Esophagus squamous epithelium (tissue), 5 donors: ENCODE data around the gene INPP5E. TPM values are rescaled to one million over a fixed set of nuclear protein-coding genes. Genes with fewer than 3 reads are reported as not detected.

Experiments used
- DNase-seq: peaks from one replicate; lab custom pipeline; 2025; lab: John Stamatoyannopoulos, UW
- H3K27ac ChIP-seq, 4 donors: fragments of 200-600 bp; sonication (generic); one replicate each; pipeline ENCODE4 v1.5.1; 2016 to 2019; ENCODE audit warnings: mild to moderate bottlenecking in 1 of 4
- H3K27me3 ChIP-seq, 4 donors: fragments of 200-600 bp; sonication (generic); 1 replicate in 3 of 4; 2 replicates in 1 of 4; pipeline versions ENCODE4 v1.5.1 to v1.6.0; 2017 to 2021; ENCODE audit warnings: antibody characterized with exemption in 1 of 4
- H3K36me3 ChIP-seq, 3 donors: fragments of 200-600 bp; sonication (generic); one replicate each; pipeline ENCODE4 v1.5.1; 2016 to 2019
- H3K4me1 ChIP-seq, 3 donors: fragments of 200-600 bp; sonication (generic); one replicate each; pipeline ENCODE4 v1.5.1; 2017 to 2019
- H3K4me3 ChIP-seq, 4 donors: fragments of 200-600 bp; sonication (generic); 1 replicate in 3 of 4; 2 replicates in 1 of 4; pipeline ENCODE4 v1.5.1; 2016 to 2019; ENCODE audit warnings: mild to moderate bottlenecking in 2 of 4, moderate library complexity in 1 of 4
- H3K9me3 ChIP-seq, 3 donors: fragments of 200-600 bp; sonication (generic); one replicate each; pipeline ENCODE4 v1.5.1; 2016 to 2019
- CTCF ChIP-seq, 6 experiments: fragments of 450-650 bp in 4 of 6; fragments of 200-600 bp in 2 of 6; sonication (generic) in 2 of 6; IDR thresholded peaks; one replicate each; pipeline ENCODE4 v1.5.1; 2016 to 2019; ENCODE audit warnings: antibody characterized with exemption in 6 of 6, mild to moderate bottlenecking in 4 of 6, moderate library complexity in 4 of 6
- POLR2A ChIP-seq, 4 donors: fragments of 450-650 bp; IDR thresholded peaks; one replicate each; pipeline ENCODE4 v1.6.1; 2017; ENCODE audit warnings: antibody characterized with exemption in 4 of 4, mild to moderate bottlenecking in 4 of 4, moderate library complexity in 3 of 4
- WGBS, 2 donors: methylation state at CpG; one replicate each; pipeline ENCODE4 v1.1.5; 2018; 5-methylcytosine and 5-hydroxymethylcytosine counted together
- intact Hi-C: fragments of 100-400 bp; cut with DNase I; formaldehyde crosslinking; loops from one replicate; pipeline ENCODE4 v1.15.0; 2022
- total RNA-seq, 4 donors: library from RNA; depleted of rRNA; stranded (reverse); fragments of >200 nt; gene quantifications; one replicate each; pipeline ENCODE4 v1.1.0, GENCODE V29; 2016
- donor health status: DM: yes; HTN: yes; CAD: no.

Gene INPP5E
- total RNA-seq, 4 donors from 2014 or later = 6.2 to 7.8 (median 7.5) TPM

DNA sequence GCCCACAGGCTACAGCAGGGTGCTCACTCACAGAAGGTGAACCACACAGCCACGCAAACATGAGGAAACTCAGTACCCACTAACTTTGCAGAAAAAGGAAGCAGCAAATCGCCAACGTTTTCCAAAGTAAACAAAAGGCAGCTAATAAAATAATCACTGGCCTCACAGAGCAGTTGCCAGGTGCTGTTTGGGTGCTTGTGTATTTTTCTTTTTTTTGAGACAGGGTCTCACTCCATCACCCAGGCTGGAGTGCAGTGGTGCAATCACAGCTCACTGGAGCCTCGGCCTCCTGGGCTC, 43.5 kb downstream of the INPP5E start:
- Histone ChIP-seq H3K27ac (no peak overlapping the region), H3K4me1 (peaks cover 15 to 24% (median 16%) of the 10 kb centered on the region in 3 donors), H3K36me3 (peaks cover 23 to 71% (median 43%) of the 10 kb centered on the region in 3 donors), H3K27me3 (no peaks in the 10 kb centered on the region), H3K9me3 (no peaks in the 10 kb centered on the region), H3K4me3 (no peak overlapping the region)
- intact Hi-C loops = no loop called here
- no peak for TF ChIP-seq CTCF (IDR thresholded peaks at IDR 0.05)
- no peak for TF ChIP-seq POLR2A (IDR thresholded peaks at IDR 0.05)
- 65 to 75% methylated on average over 4 of the region's 4 CpGs for WGBS, 2 donors
- DNase-seq = no peak

DNA sequence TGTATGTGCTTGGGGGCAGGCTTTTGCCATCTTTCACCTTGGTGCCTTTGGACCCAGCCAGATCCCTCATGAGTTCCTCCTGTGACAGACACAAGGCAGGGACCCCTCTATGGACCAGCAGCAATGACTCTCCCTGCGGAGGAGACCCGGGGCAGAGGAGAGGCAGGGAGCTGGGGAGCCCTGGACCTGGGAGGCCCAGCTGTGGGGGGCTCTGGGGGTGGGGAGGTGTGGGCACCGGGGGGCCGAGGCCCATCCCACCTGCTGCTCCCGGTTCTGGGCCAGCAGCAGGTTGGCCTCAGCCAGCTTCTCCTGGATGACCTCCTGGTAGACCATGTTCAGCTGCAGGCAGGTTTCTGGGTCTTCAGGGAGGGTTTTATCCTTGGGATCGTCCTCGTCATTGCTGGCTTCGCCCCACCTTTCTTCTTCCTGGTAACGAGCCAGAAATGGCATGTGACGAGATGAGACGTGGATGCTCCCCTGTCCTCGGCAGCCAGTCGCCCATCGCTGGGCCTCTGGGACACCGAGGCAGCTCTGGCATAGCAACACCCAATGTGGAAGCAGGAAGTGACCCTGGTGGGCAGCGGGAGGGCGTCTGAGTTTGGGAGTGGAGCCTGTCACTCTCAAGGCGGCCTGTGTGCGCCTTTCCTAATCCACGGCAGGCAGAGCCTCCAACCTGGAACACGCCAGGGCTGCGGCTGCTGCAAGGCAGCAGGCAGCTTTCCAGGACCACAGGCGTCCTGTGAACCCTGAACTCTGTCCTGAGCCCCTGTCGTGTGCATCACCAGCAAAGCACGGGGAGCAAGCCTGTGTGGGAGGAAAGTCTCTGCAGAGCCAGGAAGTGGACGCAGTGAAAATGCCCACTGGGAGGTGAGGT, 44.1 kb downstream of the INPP5E start:
- no peak overlapping the region for H3K27ac ChIP-seq
- TF ChIP-seq CTCF (IDR thresholded peaks at IDR 0.05) = no peak
- TF ChIP-seq POLR2A (IDR thresholded peaks at IDR 0.05) = no peak
- intact Hi-C loops = no loop called here
- H3K27me3 ChIP-seq = no peaks in the 10 kb centered on the region
- DNase-seq = no peak
- H3K9me3 ChIP-seq = no peaks in the 10 kb centered on the region
- H3K4me3 ChIP-seq = no peak overlapping the region
- H3K4me1 ChIP-seq = peaks cover 12 to 20% (median 14%) of the 10 kb centered on the region in 3 donors
- WGBS, 2 donors = 96 to 100% methylated on average over 1 to 8 of the region's 26 CpGs
- peaks cover 23 to 76% (median 43%) of the 10 kb centered on the region in 3 donors for H3K36me3 ChIP-seq

GRCh38 chr9:136395020-136395340, 44.7 kb downstream of the INPP5E start:
- H3K4me1 ChIP-seq = peaks cover 7 to 15% (median 11%) of the 10 kb centered on the region in 3 donors
- H3K27ac ChIP-seq = no peak overlapping the region
- TF ChIP-seq POLR2A (IDR thresholded peaks at IDR 0.05) = no peak
- TF ChIP-seq CTCF (IDR thresholded peaks at IDR 0.05) = no peak
- H3K4me3 ChIP-seq = no peak overlapping the region
- H3K36me3 ChIP-seq = peaks cover 23 to 82% (median 46%) of the 10 kb centered on the region in 3 donors
- 94% methylated on average over 6 of the region's 13 CpGs for WGBS, 2 donors
- no peaks in the 10 kb centered on the region for H3K9me3 ChIP-seq
- intact Hi-C loops = no loop called here
- DNase-seq = no peak
- H3K27me3 ChIP-seq = no peaks in the 10 kb centered on the region

DNA sequence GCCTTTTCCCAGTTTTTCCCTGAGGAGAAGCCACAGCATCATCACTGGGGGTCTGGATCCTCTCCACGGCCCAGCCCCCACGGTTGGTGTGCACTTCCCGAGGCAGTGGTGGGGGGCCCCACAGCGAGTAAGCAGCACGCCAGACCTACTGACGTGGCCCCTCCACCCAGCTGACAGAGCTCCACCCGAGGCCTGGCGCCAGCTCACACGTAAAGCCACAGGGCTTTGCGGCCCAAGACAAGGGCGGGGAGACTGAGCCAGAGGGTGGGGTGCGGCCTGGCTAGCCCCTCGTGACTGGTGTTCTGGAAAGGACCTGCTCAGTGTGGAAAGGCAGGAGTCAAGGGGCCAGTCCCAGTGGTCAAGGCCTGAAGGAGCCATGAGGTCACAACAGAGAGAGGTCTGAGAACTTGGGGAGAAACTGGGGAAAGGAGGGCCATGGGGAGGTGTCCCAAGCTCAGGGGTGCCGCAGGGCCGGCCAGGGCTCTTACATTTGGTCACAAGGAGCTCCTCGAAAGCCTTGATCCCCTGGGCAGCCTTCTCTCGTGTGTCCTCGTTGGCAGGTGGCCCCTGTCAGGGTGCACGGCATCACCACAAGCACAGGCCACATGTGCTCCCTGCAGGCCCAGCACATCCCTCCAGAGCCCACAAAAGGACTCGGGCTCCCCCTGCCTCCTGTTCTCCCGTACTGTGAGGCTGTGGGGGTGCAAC, 45.2 kb downstream of the INPP5E start:
- DNase-seq = no peak
- no peaks in the 10 kb centered on the region for H3K27me3 ChIP-seq
- no peaks in the 10 kb centered on the region for H3K9me3 ChIP-seq
- H3K4me1 ChIP-seq = peaks cover 7 to 13% (median 11%) of the 10 kb centered on the region in 3 donors
- 67 to 97% methylated on average over 4 to 6 of the region's 21 CpGs for WGBS, 2 donors
- peaks cover 23 to 87% (median 46%) of the 10 kb centered on the region in 3 donors for H3K36me3 ChIP-seq
- H3K4me3 ChIP-seq = no peak overlapping the region
- H3K27ac ChIP-seq = no peak overlapping the region
- intact Hi-C loops = no loop called here
- TF ChIP-seq POLR2A (IDR thresholded peaks at IDR 0.05) (no peak), CTCF (IDR thresholded peaks at IDR 0.05) (no peak)

DNA sequence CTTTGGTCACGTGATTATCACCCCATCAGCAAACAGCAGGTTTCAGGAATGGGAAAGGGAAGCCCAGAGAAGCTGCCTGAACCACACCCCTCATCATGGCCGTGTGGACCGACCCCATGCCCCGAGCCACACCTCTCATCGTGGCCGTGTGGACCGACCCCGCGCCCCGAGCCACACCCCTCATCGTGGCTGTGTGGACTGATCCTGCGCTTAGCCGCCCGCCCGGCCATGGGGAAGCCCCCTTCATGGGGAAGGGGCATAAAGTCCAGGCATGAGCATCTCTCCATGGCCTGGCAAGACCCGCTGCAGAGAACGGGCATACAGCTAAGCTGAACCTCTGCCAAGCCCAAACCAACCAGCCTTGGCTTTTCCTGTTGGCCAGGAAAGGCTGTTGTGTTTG, 46.1 kb downstream of the INPP5E start:
- Histone ChIP-seq H3K9me3 (no peaks in the 10 kb centered on the region), H3K4me1 (peaks cover 0 to 3% (median 1%) of the 10 kb centered on the region in 3 donors), H3K27me3 (no peaks in the 10 kb centered on the region), H3K4me3 (no peak overlapping the region), H3K36me3 (peaks cover 23 to 96% (median 46%) of the 10 kb centered on the region in 3 donors), H3K27ac (no peak overlapping the region)
- TF ChIP-seq POLR2A (IDR thresholded peaks at IDR 0.05) (no peak), CTCF (IDR thresholded peaks at IDR 0.05) (no peak)
- no peak for DNase-seq
- WGBS, 2 donors = 79% methylated on average over 11 of the region's 17 CpGs; no CpG with 5 or more reads in 1 of the 2 donors
- intact Hi-C loops = no loop called here
